Thyroid gland (tissue), 4 donors: Measurements from ENCODE around the gene MTHFSD. TPM values are rescaled to one million over a fixed set of nuclear protein-coding genes. Genes with fewer than 3 reads are reported as not detected.

Experiments used
- DNase-seq, 2 donors: peaks; one replicate each; pipeline ENCODE4 v3.0.0-alpha.2; 2019
- H3K27ac ChIP-seq, 3 donors: fragments of 200-600 bp; sonication (generic); 1 replicate in 2 of 3; 2 replicates in 1 of 3; pipeline ENCODE4 v1.5.1; 2016 to 2019; ENCODE audit warnings: mild to moderate bottlenecking in 1 of 3, moderate library complexity in 1 of 3
- H3K27me3 ChIP-seq: fragments of 200-600 bp; sonication (generic); one replicate; pipeline ENCODE4 v1.5.1; 2019
- H3K36me3 ChIP-seq, 2 donors: fragments of 200-600 bp; sonication (generic); one replicate each; pipeline ENCODE4 v1.5.1; 2016 to 2019
- H3K4me1 ChIP-seq, 2 donors: fragments of 200-600 bp; sonication (generic); one replicate each; pipeline ENCODE4 v1.5.1; 2017 to 2019
- H3K4me3 ChIP-seq, 3 donors: fragments of 200-600 bp; sonication (generic); replicated peaks in 1 of 3; 1 replicate in 2 of 3; 2 replicates in 1 of 3; pipeline ENCODE4 v1.5.1; 2016; ENCODE audit warnings: mild to moderate bottlenecking in 1 of 3
- H3K9me3 ChIP-seq: fragments of 200-600 bp; sonication (generic); one replicate; pipeline ENCODE4 v1.5.1; 2017
- CTCF ChIP-seq, 6 experiments: fragments of 200-600 bp in 3 of 6; fragments of 450-650 bp in 3 of 6; sonication (generic) in 3 of 6; IDR thresholded peaks; one replicate each; pipeline ENCODE4 v1.5.1; 2016 to 2019; ENCODE audit warnings: antibody characterized with exemption in 6 of 6, mild to moderate bottlenecking in 2 of 6, inconsistent platforms in 1 of 6, moderate library complexity in 1 of 6
- POLR2A ChIP-seq, 2 donors: fragments of 450-650 bp; IDR thresholded peaks; one replicate each; pipeline ENCODE4 v1.6.1; 2017; ENCODE audit warnings: antibody characterized with exemption in 2 of 2, mild to moderate bottlenecking in 2 of 2, moderate library complexity in 1 of 2
- WGBS, 2 donors: methylation state at CpG; one replicate each; pipeline ENCODE4 v1.1.5; 2017; 5-methylcytosine and 5-hydroxymethylcytosine counted together
- intact Hi-C: fragments of 100-400 bp; cut with DNase I; formaldehyde crosslinking; loops from one replicate; pipeline ENCODE4 v1.15.1; 2023
- total RNA-seq, 4 donors: library from RNA; depleted of rRNA; stranded (reverse); fragments of >200 nt; gene quantifications; one replicate each; pipeline ENCODE4 v1.2.3, GENCODE V29; 2016

MTHFSD gene
- total RNA-seq, 4 donors from 2014 or later: 21.2 to 27.4 (median 25.2) TPM

GRCh38 chr16:86509759-86510464 lies 45.1 kb downstream of the MTHFSD start:
- Histone ChIP-seq H3K27me3 (peaks cover 45% of the 10 kb centered on the region), H3K9me3 (no peaks in the 10 kb centered on the region), H3K36me3 (no peaks in the 10 kb centered on the region), H3K27ac (peak overlapping the region; percentile 62 to 83 (median 79)), H3K4me1 (peaks cover 22 to 39% of the 10 kb centered on the region in 2 donors), H3K4me3 (peak overlapping the region in 2 of 3 donors; percentile 33 to 35)
- peak in 1 of 2 donors; percentile 19 for DNase-seq
- intact Hi-C loops: no loop called here
- 0 to 2% methylated on average over 7 to 23 of the region's 84 CpGs for WGBS, 2 donors
- TF ChIP-seq POLR2A (IDR thresholded peaks at IDR 0.05) (no peak), CTCF (IDR thresholded peaks at IDR 0.05) (no peak)

DNA sequence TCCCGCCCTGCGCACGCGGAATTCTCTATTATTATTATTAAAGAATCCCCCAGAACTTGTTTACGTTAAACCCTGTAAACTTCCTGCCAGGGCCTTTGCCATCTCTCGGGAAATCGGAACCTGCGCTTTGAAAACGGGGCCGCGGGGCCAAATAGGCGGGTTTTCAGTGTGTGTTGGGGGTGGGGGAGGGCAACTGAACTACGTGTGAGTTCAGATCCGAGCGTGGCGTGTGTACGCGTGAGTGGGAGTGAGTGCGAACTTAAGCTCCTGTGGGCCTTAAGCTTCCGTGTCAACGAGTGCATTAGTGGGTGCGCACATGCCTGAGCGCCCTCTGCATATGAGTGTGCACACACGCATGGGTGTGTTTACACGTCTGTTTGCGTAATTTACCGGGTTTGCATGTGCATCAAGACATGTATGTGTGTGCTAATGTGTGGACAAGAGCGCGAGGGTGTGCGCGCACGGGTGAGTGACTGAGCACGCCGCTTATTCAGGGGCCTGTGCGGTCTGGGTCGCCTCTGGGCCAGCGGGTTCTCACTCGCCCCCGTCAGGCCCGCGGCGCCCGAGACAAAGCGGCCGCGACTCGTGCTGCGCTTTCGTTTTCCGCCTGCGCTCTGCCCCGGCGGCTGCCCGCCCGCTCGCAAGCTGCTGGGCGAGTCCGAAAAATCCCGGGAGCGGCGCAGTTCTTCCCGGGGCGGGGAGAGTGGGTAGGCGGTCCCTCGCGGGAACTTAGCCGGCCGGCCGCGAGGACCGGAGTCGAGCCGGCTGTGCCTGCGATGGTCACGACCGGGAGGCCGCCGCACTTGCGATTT lies 45.9 kb downstream of the MTHFSD start:
- peak overlapping the region in 2 of 3 donors; percentile 33 to 35 for H3K4me3 ChIP-seq
- peak; percentile 30 to 48 for DNase-seq
- H3K27ac ChIP-seq: peak overlapping the region; percentile 62 to 83 (median 79)
- H3K36me3 ChIP-seq: no peaks in the 10 kb centered on the region
- peaks cover 44% of the 10 kb centered on the region for H3K27me3 ChIP-seq
- 1% methylated on average over 24 of the region's 79 CpGs; no CpG with 5 or more reads in 1 of the 2 donors for WGBS, 2 donors
- H3K9me3 ChIP-seq: no peaks in the 10 kb centered on the region
- intact Hi-C loops: no loop called here
- H3K4me1 ChIP-seq: peaks cover 22 to 39% of the 10 kb centered on the region in 2 donors
- TF ChIP-seq CTCF (IDR thresholded peaks at IDR 0.05) (no peak), POLR2A (IDR thresholded peaks at IDR 0.05) (no peak)

GRCh38 chr16:86508028-86508946 lies 46.7 kb downstream of the MTHFSD start:
- peak overlapping the region in 1 of 3 donors; percentile 33 for H3K4me3 ChIP-seq
- peak overlapping the region in 2 of 3 donors; percentile 79 to 83 for H3K27ac ChIP-seq
- H3K4me1 ChIP-seq: peaks cover 22 to 39% of the 10 kb centered on the region in 2 donors
- no peaks in the 10 kb centered on the region for H3K9me3 ChIP-seq
- H3K36me3 ChIP-seq: no peaks in the 10 kb centered on the region
- TF ChIP-seq POLR2A (IDR thresholded peaks at IDR 0.05) (no peak), CTCF (IDR thresholded peaks at IDR 0.05) (no peak)
- H3K27me3 ChIP-seq: peaks cover 48% of the 10 kb centered on the region
- intact Hi-C loops: no loop called here
- WGBS, 2 donors: 2 to 7% methylated on average over 26 to 31 of the region's 99 CpGs
- DNase-seq: no peak

DNA sequence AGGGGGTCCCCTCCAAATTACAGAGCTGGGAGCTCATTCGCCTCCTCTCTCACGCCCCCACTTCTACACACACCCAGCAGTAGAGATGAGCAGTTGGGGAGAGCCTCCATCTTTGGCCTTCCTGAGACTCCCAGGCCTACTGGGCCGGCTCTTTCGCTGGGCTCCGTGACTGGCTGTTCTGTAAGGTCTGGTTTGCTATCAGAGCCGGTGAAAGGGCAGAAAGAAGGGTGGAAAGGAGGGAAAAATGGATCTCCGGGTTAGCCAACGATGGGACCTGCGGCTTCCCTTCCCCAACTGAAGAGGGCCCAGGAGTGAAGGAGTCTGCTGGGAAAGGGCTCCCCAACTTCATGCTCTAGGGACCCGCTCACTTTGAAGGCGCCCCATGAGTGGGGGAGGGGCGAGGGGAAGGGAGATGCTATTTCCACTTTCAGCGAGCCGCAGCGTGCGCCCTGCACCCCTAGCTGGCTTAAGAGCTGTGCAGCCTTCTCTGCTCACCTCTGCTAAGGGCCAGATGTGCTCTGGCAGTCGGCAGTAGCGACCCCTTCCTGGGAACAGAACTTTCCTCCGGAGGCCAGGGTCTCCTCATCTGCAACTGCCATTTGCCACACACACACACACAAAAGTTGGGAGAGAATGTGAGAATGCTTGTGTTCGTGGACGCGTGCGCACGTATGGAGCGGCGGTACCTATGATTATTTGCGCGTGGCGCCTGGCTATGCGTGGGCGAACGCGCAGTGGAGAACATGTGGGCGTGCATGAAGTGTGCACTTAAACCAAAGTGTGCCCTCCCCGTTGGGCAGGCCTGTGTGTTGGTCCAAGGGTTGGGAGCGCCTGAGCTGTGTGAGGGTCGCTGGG lies 47.6 kb downstream of the MTHFSD start:
- no peak overlapping the region for H3K27ac ChIP-seq

More for the DNA sequence above, 47.6 kb downstream of the MTHFSD start:
- H3K27me3 ChIP-seq: peaks cover 48% of the 10 kb centered on the region
- H3K4me1 ChIP-seq: peaks cover 22 to 39% of the 10 kb centered on the region in 2 donors
- no peaks in the 10 kb centered on the region for H3K9me3 ChIP-seq
- 13 to 20% methylated on average over 19 to 28 of the region's 37 CpGs for WGBS, 2 donors
- no peak for TF ChIP-seq POLR2A (IDR thresholded peaks at IDR 0.05)
- TF ChIP-seq CTCF (IDR thresholded peaks at IDR 0.05): no peak
- H3K36me3 ChIP-seq: no peaks in the 10 kb centered on the region
- no peak for DNase-seq
- intact Hi-C loops: no loop called here
- H3K4me3 ChIP-seq: no peak overlapping the region
